Mesangial cell (primary cell): Measurements from ENCODE around the gene TREML2. TPM values are rescaled to one million over a fixed set of nuclear protein-coding genes. Genes with fewer than 3 reads are reported as not detected.

ENCODE experiments used
- total RNA-seq: library from RNA; depleted of rRNA; stranded (reverse); fragments of >200 nt; gene quantifications from 2 replicates; pipeline ENCODE4 v1.2.3, GENCODE V29; 2015

Gene TREML2
- not detected in 2 replicates for total RNA-seq

DNA sequence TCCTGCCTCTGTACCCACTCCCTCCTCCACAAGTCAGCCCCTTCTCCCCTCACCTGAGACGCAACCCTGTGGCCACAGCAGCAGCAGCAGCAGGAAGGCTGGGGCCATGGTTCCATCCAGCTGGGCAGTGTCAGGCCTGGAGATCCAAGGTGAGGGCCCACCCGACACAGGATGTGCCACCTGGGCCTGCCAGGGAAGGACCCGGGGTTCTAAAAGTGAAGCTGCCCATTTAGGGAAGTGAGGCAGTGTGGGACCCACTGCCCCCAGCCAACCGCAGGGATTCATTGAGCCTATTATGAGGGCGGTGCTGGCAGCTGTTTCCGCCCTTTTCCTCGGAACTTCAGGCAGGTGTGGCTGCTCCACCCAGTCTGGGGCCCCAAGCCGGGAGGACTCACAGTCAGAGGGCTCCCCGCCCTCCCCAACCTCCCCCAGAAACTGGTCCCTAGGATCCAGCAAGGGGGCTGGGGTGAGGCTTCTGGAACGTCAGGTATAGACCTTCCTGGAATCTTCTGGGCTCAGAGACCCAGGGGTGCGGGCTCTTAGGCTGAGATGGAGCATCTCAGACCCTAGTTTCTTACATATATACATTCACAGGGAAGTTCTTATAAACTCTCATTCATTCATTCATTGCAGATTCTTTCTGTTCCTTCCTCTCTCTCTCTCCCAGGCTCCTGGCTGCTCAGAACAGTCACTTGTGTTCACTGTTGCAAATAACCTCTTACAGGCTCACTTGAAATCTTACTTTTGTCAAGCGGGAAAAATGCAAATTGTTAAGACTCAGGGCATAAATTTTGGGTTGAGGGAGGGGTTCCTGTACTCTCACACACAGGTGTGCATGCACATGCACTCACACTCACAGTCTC, at the start of gene TREML2:
TSS of gene TREML2 (minus strand) at position 249 of the 863 bp plus-strand sequence. CDS start at position 108, 141 bp downstream.

GRCh38 chr6:41228096-41228495, 27.1 kb upstream of the TREML2 start, which contains the start of gene TREML4:
TSS of gene TREML4 (plus strand) at chr6:41228349. CDS start at chr6:41228428, 79 bp downstream.

DNA sequence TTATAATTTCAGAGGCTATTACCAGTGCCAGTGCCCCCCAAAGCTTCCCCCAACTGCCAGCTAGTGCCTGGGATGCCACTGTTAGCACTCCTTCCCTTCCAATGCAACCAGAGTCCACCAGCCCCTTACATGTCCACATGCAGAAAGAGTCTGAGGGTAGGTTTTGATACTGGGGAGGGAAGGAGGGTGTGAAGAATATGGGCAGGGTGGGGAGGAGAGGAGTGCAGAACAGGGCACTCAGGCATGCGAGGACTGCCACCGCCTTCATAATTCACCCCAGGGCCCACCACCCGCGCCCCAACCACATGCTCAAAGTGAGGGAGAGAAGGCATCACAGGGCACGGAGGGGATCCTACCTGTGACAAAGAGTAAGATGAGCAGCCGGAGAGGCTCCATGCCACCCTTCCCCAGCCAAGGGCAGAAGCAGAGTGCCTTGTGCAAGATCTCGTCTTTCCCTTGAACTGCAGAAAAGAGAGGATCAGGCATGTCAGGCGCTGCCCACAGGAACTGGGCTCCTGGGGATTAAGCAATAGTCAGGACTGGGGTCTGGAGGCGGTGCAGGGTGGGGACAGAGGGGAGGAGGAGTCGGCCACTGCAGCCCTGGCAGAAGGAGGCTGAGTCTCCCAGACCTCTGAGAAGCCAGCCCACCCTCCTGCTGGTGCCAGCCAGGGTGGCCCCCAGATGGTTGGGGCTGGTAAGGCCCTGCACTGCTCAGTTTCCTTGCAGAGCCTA, 38.1 kb downstream of the TREML2 start, which contains the start of gene TREM2:
TSS of gene TREM2 (minus strand) at position 430 of the 732 bp plus-strand sequence. CDS start at position 396, 34 bp downstream.

GRCh38 chr6:41153992-41154625, 46.8 kb downstream of the TREML2 start, which contains the start of gene TREML1:
TSS of gene TREML1 (minus strand) at chr6:41154347. CDS start at chr6:41154288, 59 bp downstream.

Other genes with a start within 250 kb of the TREML2 start
- gene UNC5CL, start 161.9 kb downstream of the TREML2 start, total RNA-seq = 1.1 and 22.1 TPM in 2 replicates
- 0.51 TPM in 1 of 2 replicates, not detected in the other for gene TSPO2, start 158.7 kb downstream of the TREML2 start, total RNA-seq
- gene APOBEC2, start 147.9 kb downstream of the TREML2 start, total RNA-seq = not detected in 2 replicates
- 7.3 and 10.4 TPM in 2 replicates for gene OARD1, start 128.8 kb downstream of the TREML2 start, total RNA-seq
- gene NFYA, start 128.2 kb downstream of the TREML2 start, total RNA-seq = 14.5 and 22.9 TPM in 2 replicates
- not detected in 2 replicates for gene TREML1, start 46.8 kb downstream of the TREML2 start, total RNA-seq
- gene TREM2, start 38.0 kb downstream of the TREML2 start, total RNA-seq = not detected in 2 replicates
- gene TREML4, start 27.2 kb upstream of the TREML2 start, total RNA-seq = not detected in 2 replicates
- not detected in 2 replicates for gene TREM1, start 85.5 kb upstream of the TREML2 start, total RNA-seq
- not detected in 2 replicates for gene NCR2, start 134.5 kb upstream of the TREML2 start, total RNA-seq